ENCODE results near the gene ABLIM2.

DNA sequence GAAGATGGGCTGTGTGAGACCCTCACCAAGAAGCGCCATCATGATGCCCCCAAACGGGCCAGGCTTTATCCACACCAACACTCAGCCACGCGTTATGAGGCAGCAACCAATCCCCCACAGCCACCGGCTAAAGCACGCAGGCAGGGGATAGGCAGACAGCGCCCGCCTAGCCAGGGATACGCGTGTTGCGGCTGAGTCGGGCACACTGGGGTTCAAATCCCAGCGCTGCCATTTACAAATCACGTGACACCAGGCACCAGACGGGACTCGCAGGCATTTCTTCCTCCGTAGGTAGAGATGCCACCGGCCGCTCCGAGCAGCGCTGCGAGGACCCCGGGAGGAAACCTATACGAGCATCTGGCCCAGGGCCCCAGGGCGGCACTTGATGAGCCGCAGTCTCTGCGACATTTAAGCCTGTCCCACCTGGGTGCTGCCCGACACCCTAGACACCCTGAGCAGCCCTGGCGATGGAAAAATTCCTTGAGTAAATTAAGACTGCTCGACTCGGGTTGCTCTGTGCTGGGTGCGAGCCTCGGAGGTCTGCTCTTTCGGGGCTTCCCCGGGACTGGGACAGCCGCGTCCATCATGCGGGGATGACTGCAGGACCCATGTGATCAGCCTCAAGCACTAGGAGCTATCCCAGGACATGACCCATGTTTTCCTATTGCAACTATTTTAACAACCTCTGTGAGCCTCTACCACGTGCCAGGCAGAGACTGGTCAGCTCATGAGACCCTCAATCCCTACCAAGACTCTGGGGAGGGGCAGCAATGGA lies 6.3 kb downstream of the ABLIM2 start:
- TF ChIP-seq CSDC2 (CRISPR knock-in tag; IDR thresholded peaks at IDR 0.05) (no peak), ZFP3 (CRISPR knock-in tag; IDR thresholded peaks at IDR 0.05) (no peak), ZFP30 (CRISPR knock-in tag; IDR thresholded peaks at IDR 0.05) (no peak), ARNTL (CRISPR knock-in tag; IDR thresholded peaks at IDR 0.05; ENCODE audit: borderline replicate concordance, low read depth) (no peak), ESRRG (CRISPR knock-in tag; IDR thresholded peaks at IDR 0.05) (no peak), ZNF565 (CRISPR knock-in tag; conservative IDR thresholded peaks at IDR 0.05; ENCODE audit: low read depth) (no peak), ZNF70 (CRISPR knock-in tag; IDR thresholded peaks at IDR 0.05) (no peak), RARB (CRISPR knock-in tag; IDR thresholded peaks at IDR 0.05) (no peak)
- TF ChIP-seq, protein P1, sequence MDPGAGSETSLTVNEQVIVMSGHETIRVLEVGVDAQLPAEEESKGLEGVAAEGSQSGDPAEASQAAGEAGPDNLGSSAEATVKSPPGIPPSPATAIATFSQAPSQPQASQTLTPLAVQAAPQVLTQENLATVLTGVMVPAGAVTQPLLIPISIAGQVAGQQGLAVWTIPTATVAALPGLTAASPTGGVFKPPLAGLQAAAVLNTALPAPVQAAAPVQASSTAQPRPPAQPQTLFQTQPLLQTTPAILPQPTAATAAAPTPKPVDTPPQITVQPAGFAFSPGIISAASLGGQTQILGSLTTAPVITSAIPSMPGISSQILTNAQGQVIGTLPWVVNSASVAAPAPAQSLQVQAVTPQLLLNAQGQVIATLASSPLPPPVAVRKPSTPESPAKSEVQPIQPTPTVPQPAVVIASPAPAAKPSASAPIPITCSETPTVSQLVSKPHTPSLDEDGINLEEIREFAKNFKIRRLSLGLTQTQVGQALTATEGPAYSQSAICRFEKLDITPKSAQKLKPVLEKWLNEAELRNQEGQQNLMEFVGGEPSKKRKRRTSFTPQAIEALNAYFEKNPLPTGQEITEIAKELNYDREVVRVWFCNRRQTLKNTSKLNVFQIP (CRISPR knock-in tag; IDR thresholded peaks at IDR 0.05; ENCODE audit: borderline replicate concordance, low read depth) = no peak
- TF ChIP-seq, protein P2, sequence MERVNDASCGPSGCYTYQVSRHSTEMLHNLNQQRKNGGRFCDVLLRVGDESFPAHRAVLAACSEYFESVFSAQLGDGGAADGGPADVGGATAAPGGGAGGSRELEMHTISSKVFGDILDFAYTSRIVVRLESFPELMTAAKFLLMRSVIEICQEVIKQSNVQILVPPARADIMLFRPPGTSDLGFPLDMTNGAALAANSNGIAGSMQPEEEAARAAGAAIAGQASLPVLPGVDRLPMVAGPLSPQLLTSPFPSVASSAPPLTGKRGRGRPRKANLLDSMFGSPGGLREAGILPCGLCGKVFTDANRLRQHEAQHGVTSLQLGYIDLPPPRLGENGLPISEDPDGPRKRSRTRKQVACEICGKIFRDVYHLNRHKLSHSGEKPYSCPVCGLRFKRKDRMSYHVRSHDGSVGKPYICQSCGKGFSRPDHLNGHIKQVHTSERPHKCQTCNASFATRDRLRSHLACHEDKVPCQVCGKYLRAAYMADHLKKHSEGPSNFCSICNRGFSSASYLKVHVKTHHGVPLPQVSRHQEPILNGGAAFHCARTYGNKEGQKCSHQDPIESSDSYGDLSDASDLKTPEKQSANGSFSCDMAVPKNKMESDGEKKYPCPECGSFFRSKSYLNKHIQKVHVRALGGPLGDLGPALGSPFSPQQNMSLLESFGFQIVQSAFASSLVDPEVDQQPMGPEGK (CRISPR knock-in tag; IDR thresholded peaks at IDR 0.05; ENCODE audit: borderline replicate concordance) = no peak
- TF ChIP-seq, protein P3, sequence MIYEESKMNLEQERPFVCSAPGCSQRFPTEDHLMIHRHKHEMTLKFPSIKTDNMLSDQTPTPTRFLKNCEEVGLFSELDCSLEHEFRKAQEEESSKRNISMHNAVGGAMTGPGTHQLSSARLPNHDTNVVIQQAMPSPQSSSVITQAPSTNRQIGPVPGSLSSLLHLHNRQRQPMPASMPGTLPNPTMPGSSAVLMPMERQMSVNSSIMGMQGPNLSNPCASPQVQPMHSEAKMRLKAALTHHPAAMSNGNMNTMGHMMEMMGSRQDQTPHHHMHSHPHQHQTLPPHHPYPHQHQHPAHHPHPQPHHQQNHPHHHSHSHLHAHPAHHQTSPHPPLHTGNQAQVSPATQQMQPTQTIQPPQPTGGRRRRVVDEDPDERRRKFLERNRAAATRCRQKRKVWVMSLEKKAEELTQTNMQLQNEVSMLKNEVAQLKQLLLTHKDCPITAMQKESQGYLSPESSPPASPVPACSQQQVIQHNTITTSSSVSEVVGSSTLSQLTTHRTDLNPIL (CRISPR knock-in tag; IDR thresholded peaks at IDR 0.05; ENCODE audit: low read depth) = no peak

Data from SK-N-SH treated with all-trans-retinoic acid at 6 μM for 48 hours (cell line).